ENCODE results near the gene WDR33. TPM values are rescaled to one million over a fixed set of nuclear protein-coding genes. Genes with fewer than 3 reads are reported as not detected.

The WDR33 gene
- total RNA-seq, 4 donors from 2014 or later: 54.4 to 95.8 (median 67.5) TPM

DNA sequence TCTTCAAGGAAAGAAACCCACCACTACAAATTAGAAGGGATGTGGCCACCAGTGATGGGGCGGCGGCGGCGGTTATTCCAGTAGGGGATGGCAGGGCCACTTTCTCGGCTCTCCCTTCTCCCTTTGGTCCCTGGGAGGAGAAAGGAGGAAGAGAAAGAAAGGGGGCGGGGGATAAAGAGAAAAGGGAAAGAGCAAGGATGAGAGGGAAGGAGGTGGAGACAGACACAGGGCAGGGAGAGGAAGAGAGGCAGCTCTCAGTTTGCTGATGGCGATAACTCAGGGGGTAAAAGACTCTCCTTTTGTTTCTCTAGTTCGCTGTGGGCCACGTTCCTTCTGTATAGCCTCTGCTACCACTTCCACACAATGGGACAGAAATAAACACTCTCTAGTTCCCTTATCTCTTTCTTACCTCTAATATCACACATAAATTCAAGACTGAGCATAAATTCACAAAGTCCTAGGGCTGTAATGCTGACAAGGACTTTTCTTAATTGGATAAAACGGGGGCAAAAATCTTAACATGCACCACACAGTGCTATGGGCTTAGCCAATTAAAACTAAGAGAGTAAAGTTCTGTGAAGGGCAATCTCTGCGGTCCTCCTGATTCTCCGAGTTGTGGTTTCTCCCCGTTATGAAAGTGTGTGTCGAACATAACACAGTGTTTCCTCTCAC is 95.1 kb downstream of the WDR33 start:
- intact Hi-C loops (cut with DNase I): no loop called here
- WGBS, 2 donors: 93 to 94% methylated on average over 14 of the region's 14 CpGs
- peaks cover 0 to 6% of the 10 kb centered on the region in 2 donors for H3K4me1 ChIP-seq
- H3K36me3 ChIP-seq: peaks cover 14 to 28% of the 10 kb centered on the region in 2 donors
- TF ChIP-seq POLR2A (IDR thresholded peaks at IDR 0.05): no peak
- TF ChIP-seq, protein P1, sequence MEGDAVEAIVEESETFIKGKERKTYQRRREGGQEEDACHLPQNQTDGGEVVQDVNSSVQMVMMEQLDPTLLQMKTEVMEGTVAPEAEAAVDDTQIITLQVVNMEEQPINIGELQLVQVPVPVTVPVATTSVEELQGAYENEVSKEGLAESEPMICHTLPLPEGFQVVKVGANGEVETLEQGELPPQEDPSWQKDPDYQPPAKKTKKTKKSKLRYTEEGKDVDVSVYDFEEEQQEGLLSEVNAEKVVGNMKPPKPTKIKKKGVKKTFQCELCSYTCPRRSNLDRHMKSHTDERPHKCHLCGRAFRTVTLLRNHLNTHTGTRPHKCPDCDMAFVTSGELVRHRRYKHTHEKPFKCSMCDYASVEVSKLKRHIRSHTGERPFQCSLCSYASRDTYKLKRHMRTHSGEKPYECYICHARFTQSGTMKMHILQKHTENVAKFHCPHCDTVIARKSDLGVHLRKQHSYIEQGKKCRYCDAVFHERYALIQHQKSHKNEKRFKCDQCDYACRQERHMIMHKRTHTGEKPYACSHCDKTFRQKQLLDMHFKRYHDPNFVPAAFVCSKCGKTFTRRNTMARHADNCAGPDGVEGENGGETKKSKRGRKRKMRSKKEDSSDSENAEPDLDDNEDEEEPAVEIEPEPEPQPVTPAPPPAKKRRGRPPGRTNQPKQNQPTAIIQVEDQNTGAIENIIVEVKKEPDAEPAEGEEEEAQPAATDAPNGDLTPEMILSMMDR (IDR thresholded peaks at IDR 0.05): no peak
- no peak overlapping the region for H3K27ac ChIP-seq
- H3K4me3 ChIP-seq (replicated peaks in 1 of 3): no peak overlapping the region
- H3K9me3 ChIP-seq: no peaks in the 10 kb centered on the region
- DNase-seq: no peak
- H3K27me3 ChIP-seq: no peaks in the 10 kb centered on the region

DNA sequence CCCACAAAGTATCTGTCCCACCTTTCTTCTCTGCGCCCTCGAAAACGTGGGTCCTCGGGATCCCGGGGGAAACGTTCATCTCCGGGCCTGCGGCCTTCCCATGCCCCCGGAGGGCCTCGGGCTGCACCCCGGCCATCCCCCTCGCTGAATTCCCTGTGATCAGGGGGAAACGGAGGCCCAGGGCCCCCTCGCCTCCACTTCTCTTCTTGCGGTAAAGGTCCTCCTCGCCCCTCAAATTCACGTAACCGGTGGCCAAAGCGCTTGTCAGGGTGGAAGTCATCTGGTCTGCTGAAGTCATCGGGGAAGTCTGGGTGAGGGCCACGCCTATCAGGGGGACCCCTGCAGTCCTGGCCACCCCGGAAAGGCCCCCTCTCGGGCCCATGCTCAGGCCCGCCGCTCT is 97.4 kb downstream of the WDR33 start:
- Histone ChIP-seq H3K4me3 (replicated peaks in 1 of 3) (no peak overlapping the region), H3K27ac (no peak overlapping the region), H3K27me3 (no peaks in the 10 kb centered on the region), H3K36me3 (peaks cover 15 to 22% of the 10 kb centered on the region in 2 donors), H3K9me3 (no peaks in the 10 kb centered on the region), H3K4me1 (no peaks in the 10 kb centered on the region)
- TF ChIP-seq, protein P1 (IDR thresholded peaks at IDR 0.05): no peak
- TF ChIP-seq POLR2A (IDR thresholded peaks at IDR 0.05): no peak
- intact Hi-C loops (cut with DNase I): no loop called here
- no peak for DNase-seq
- 93 to 96% methylated on average over 24 to 25 of the region's 25 CpGs for WGBS, 2 donors

DNA sequence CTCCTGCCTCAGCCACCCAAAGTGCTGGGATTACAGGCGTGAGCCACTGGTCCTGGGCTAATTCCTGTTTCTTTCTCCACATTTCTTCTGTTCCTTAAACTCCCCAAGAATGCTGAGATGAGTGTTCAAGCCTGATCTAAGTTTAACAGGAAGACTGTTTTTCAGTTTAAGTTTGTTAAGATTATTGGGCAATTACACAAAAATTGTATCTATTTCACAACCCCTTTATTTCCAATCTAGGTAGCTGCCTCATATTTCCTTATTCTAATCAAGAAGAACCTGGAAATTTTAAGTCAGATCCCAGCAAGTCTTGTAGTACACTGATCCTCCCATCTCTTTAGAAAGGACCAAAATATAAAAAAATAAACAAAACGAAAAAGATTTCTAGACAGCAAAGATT is 98.0 kb downstream of the WDR33 start:
- Histone ChIP-seq H3K4me3 (replicated peaks in 1 of 3) (no peak overlapping the region), H3K9me3 (no peaks in the 10 kb centered on the region), H3K27ac (no peak overlapping the region), H3K27me3 (no peaks in the 10 kb centered on the region), H3K36me3 (peaks cover 21 to 23% of the 10 kb centered on the region in 2 donors), H3K4me1 (no peaks in the 10 kb centered on the region)
- TF ChIP-seq, protein P1 (IDR thresholded peaks at IDR 0.05): no peak
- no peak for TF ChIP-seq POLR2A (IDR thresholded peaks at IDR 0.05)
- whole genome bisulfite sequencing, 2 donors: 91 to 94% methylated on average over 2 of the region's 2 CpGs
- no peak for DNase-seq
- intact Hi-C loops (cut with DNase I): no loop called here

DNA sequence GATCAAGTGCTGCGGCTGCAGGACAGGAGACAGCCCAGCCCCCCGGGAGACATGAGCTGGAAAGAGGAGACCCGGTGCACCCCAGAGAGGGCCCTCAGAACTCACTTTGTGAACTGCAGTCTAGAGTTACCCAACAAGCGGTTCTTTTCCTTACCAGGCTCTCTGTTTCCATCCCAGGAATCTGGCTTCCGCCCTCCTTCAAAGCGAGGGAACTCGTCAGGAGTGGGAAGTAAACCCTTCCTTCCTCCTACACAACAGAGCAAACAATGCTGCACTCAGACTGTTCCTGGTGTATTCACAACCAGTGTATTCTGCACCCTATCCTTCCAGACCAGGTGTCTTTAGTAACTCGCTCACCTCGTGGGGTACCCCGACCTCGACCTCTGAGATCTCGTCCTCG is 101.6 kb downstream of the WDR33 start:
- no peak for DNase-seq
- TF ChIP-seq, protein P1 (IDR thresholded peaks at IDR 0.05): no peak
- no peak for TF ChIP-seq POLR2A (IDR thresholded peaks at IDR 0.05)
- no peaks in the 10 kb centered on the region for H3K9me3 ChIP-seq
- no peak overlapping the region for H3K27ac ChIP-seq
- WGBS, 2 donors: 88 to 94% methylated on average over 13 of the region's 13 CpGs
- intact Hi-C loops (cut with DNase I): no loop called here
- no peak overlapping the region for H3K4me3 ChIP-seq (replicated peaks in 1 of 3)
- H3K36me3 ChIP-seq: peaks cover 23 to 35% of the 10 kb centered on the region in 2 donors
- no peaks in the 10 kb centered on the region for H3K27me3 ChIP-seq
- peaks cover 2 to 7% of the 10 kb centered on the region in 2 donors for H3K4me1 ChIP-seq

DNA sequence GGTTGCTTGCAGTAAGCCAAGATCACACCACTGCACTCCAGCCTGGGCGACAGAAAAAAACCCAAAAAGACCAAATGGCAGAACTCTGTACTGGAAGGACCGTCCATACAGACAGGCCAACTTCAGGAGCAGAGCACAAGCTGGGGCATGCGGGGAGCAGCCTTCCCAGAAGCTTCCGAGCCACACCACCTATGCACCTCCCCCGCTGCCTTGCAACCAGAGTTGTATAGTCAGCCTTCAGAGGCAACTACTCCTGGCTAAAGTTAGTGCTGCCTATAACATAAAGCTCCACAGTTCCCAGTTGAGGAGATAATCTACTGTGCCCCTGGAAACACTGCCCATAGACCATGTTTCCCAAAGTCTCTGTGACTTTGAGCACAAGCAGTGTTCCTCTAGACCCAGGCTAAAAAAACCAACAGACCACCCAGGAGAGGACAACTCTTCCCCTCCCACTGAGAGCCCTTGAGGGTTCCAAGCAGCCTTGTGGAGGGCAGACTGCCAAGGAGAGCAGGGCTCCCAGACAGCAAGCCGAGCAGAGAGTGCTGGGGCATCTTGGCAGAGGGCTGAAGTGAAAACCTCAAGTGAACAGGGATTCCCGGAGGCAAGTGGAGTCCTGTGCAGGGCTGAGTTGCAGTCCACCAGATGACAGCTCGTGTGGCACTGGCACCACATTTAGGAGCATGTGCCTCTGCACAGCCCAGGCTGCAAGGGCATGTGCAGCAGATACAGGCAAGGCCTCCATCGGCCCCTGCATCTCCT is 102.9 kb downstream of the WDR33 start:
- Histone ChIP-seq H3K27ac (no peak overlapping the region), H3K9me3 (no peaks in the 10 kb centered on the region), H3K36me3 (peaks cover 23 to 33% of the 10 kb centered on the region in 2 donors), H3K27me3 (no peaks in the 10 kb centered on the region), H3K4me3 (replicated peaks in 1 of 3) (no peak overlapping the region), H3K4me1 (peaks cover 14 to 17% of the 10 kb centered on the region in 2 donors)
- TF ChIP-seq POLR2A (IDR thresholded peaks at IDR 0.05): no peak
- TF ChIP-seq, protein P1 (IDR thresholded peaks at IDR 0.05): no peak
- 61 to 94% methylated on average over 5 to 6 of the region's 9 CpGs for WGBS, 2 donors
- intact Hi-C loops (cut with DNase I): no loop called here
- DNase-seq: peak; percentile 77 to 83
